ENCODE results near the gene EIF4EBP2.

GRCh38 chr10:70379581-70380176 is 24.3 kb upstream of the EIF4EBP2 start:
- no peak for TF ChIP-seq TCF12 (IDR thresholded peaks at IDR 0.05)
- peak; percentile 41 for TF ChIP-seq RAD21 (IDR thresholded peaks at IDR 0.05; ENCODE audit: low read length)
- no peak for TF ChIP-seq GABPA (IDR thresholded peaks at IDR 0.05; ENCODE audit: low read depth)
- no peak for TF ChIP-seq TAF1 (IDR thresholded peaks at IDR 0.05; ENCODE audit: borderline replicate concordance, low read depth, low read length)
- TF ChIP-seq SIN3A (IDR thresholded peaks at IDR 0.05; ENCODE audit: borderline replicate concordance, low read depth, low read length) = no peak
- TF ChIP-seq FOXJ3 (CRISPR knock-in tag; IDR thresholded peaks at IDR 0.05) = no peak
- TF ChIP-seq ZBTB33 (IDR thresholded peaks at IDR 0.05; ENCODE audit: borderline replicate concordance, low read depth) = no peak
- TF ChIP-seq CTCF (IDR thresholded peaks at IDR 0.05) = peak; percentile 57
- no peak for TF ChIP-seq PBX3 (IDR thresholded peaks at IDR 0.05)
- no peak for TF ChIP-seq JUND (IDR thresholded peaks at IDR 0.05)
